H1 (cell line): ENCODE data around the gene LCN12.

Experiments used
- CEBPB ChIP-seq: IDR thresholded peaks from 2 replicates; pipeline ENCODE4 v1.6.1; 2012; ENCODE audit warnings: low read depth, low read length
- CREB1 ChIP-seq: IDR thresholded peaks from 2 replicates; pipeline ENCODE4 v1.6.1; 2012; ENCODE audit warnings: inconsistent platforms
- CTBP2 ChIP-seq: IDR thresholded peaks from 2 replicates; pipeline ENCODE4 v1.7.0; 2011; ENCODE audit warnings: borderline replicate concordance, mild to moderate bottlenecking, moderate library complexity, mixed read lengths, low read length; ENCODE audit not compliant: insufficient read depth, insufficient read length
- CTCF ChIP-seq, 3 experiments: IDR thresholded peaks; 1 replicate in 2 of 3; 2 replicates in 1 of 3; pipeline versions ENCODE4 v1.5.1 to v1.6.1; 2011; ENCODE audit warnings: low read length in 3 of 3, mild to moderate bottlenecking in 3 of 3, inconsistent platforms in 2 of 3, low read depth in 1 of 3, moderate library complexity in 1 of 3; ENCODE audit not compliant: insufficient read depth in 1 of 3; ENCODE audit errors: control extremely low read depth in 1 of 3
- HDAC6 ChIP-seq: IDR thresholded peaks from one replicate; pipeline ENCODE4 v1.7.1; 2012; ENCODE audit warnings: low read depth, mild to moderate bottlenecking, inconsistent platforms, low read length, moderate library complexity
- KDM1A ChIP-seq: fragments of 200-600, 300-600 bp; sonication (generic); IDR thresholded peaks from 2 replicates; pipeline ENCODE4 v1.7.1; 2016; ENCODE audit warnings: mild to moderate bottlenecking, low read length, borderline replicate concordance
- MAX ChIP-seq: IDR thresholded peaks from 2 replicates; pipeline ENCODE4 v1.6.1; 2012; ENCODE audit warnings: inconsistent platforms
- RNF2 ChIP-seq: fragments of 200-900, 300-1000 bp; sonication (generic); IDR thresholded peaks from 2 replicates; pipeline ENCODE4 v1.7.1; 2016; ENCODE audit warnings: borderline replicate concordance, low read depth, mild to moderate bottlenecking, antibody characterized with exemption, low read length; ENCODE audit not compliant: poor library complexity, severe bottlenecking; ENCODE audit errors: missing control alignments
- RXRA ChIP-seq: IDR thresholded peaks from 2 replicates; pipeline ENCODE4 v1.6.1; 2011; ENCODE audit warnings: low read depth, mild to moderate bottlenecking, low read length, moderate library complexity; ENCODE audit not compliant: insufficient read depth
- SIN3A ChIP-seq, 2 experiments: IDR thresholded peaks in 1 of 2; conservative IDR thresholded peaks in 1 of 2; 2 replicates each; pipeline ENCODE4 v1.6.1; 2011 to 2012; ENCODE audit warnings: low read length in 2 of 2, improper control_type of control experiment in 1 of 2, low read depth in 1 of 2, mild to moderate bottlenecking in 1 of 2
- TCF12 ChIP-seq: IDR thresholded peaks from 2 replicates; pipeline ENCODE4 v1.6.1; 2011; ENCODE audit warnings: low read depth, mild to moderate bottlenecking, low read length
- YY1 ChIP-seq: IDR thresholded peaks from 2 replicates; pipeline ENCODE4 v1.6.1; 2011; ENCODE audit warnings: low read depth, mild to moderate bottlenecking, low read length

- TF ChIP-seq RNF2 (no peak), YY1 (no peak), CTCF (IDR thresholded peaks at IDR 0.05; ENCODE audit: control extremely low read depth in 1 of 3, insufficient read depth in 1 of 3, low read depth in 1 of 3, low read length in 3 of 3) (no peak), CREB1 (no peak), HDAC6 (no peak), TCF12 (no peak), CEBPB (no peak), KDM1A (no peak), CTBP2 (no peak), SIN3A (conservative IDR thresholded peaks at IDR 0.05 in 1 of 2, IDR thresholded peaks at IDR 0.05 in 1 of 2; ENCODE audit: low read depth in 1 of 2, low read length in 2 of 2) (no peak), MAX (no peak), RXRA (no peak)
Measured at GRCh38 chr9:136990242-136990911, 38.3 kb downstream of the LCN12 start.
